ENCODE data around the gene HS3ST4.

DNA sequence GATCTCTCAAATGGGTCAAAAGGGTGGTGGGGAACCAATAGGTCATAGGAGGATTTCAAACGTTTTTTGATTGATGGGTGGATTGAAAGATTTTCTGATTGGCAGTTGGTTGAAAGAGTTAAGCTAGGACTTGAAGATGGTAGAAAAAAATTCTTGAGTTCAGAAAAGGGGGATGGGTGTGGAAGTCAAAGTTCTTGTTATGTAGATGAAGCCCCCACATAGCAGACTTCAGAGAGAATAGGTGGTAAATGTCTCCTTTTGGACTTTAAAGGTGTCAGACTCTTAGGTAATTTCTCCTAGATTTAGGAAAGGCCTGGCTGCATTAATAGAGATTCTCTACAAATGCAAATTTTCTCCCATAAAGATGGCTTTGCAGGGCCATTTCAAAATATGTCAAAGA lies 163.3 kb downstream of the HS3ST4 start:
- no peak for TF ChIP-seq POLR2A (IDR thresholded peaks at IDR 0.05)
- no peak for TF ChIP-seq EP300 (IDR thresholded peaks at IDR 0.05)
- TF ChIP-seq, protein P1, sequence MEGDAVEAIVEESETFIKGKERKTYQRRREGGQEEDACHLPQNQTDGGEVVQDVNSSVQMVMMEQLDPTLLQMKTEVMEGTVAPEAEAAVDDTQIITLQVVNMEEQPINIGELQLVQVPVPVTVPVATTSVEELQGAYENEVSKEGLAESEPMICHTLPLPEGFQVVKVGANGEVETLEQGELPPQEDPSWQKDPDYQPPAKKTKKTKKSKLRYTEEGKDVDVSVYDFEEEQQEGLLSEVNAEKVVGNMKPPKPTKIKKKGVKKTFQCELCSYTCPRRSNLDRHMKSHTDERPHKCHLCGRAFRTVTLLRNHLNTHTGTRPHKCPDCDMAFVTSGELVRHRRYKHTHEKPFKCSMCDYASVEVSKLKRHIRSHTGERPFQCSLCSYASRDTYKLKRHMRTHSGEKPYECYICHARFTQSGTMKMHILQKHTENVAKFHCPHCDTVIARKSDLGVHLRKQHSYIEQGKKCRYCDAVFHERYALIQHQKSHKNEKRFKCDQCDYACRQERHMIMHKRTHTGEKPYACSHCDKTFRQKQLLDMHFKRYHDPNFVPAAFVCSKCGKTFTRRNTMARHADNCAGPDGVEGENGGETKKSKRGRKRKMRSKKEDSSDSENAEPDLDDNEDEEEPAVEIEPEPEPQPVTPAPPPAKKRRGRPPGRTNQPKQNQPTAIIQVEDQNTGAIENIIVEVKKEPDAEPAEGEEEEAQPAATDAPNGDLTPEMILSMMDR (IDR thresholded peaks at IDR 0.05), result no peak

All from suprapubic skin (tissue), 3 donors.